A549 (cell line): ENCODE data around the gene PLOD3.

ENCODE experiments used
- BCL3 ChIP-seq: fragments of >200 bp; sonication (Bioruptor Twin); formaldehyde crosslinking; IDR thresholded peaks from 3 replicates; pipeline ENCODE4 v1.6.1; 2016
- CHD4 ChIP-seq: fragments of 200-600 bp; sonication (generic); IDR thresholded peaks from 2 replicates; pipeline ENCODE4 v1.6.1; 2016; ENCODE audit warnings: antibody characterized with exemption, mild to moderate bottlenecking, borderline replicate concordance
- CTCF ChIP-seq: fragments of >200 bp; sonication (Bioruptor Twin); formaldehyde crosslinking; IDR thresholded peaks from 3 replicates; pipeline ENCODE4 v1.5.1; 2016
- FOXS1 ChIP-seq: fragments of 250-450 bp; sonication (Bioruptor Pico); IDR thresholded peaks from 2 replicates; pipeline ENCODE4 v1.5.0; 2020; ENCODE audit warnings: mild to moderate bottlenecking, moderate library complexity
- HOXA7 ChIP-seq: fragments of 250-450 bp; sonication (Bioruptor Pico); IDR thresholded peaks from 2 replicates; pipeline ENCODE4 v1.5.0; 2020; ENCODE audit warnings: mild to moderate bottlenecking, moderate library complexity
- KDM1A ChIP-seq: fragments of 200-600 bp; sonication (generic); IDR thresholded peaks from 2 replicates; pipeline ENCODE4 v1.6.1; 2016; ENCODE audit warnings: low read depth, mild to moderate bottlenecking
- MAX ChIP-seq: IDR thresholded peaks from 2 replicates; pipeline ENCODE4 v1.6.1; 2012
- MAZ ChIP-seq: fragments of 150-350 bp; IDR thresholded peaks from 2 replicates; pipeline ENCODE4 v1.6.1; 2014; ENCODE audit warnings: antibody characterized with exemption, low read depth, low read length, borderline replicate concordance
- MYC ChIP-seq: IDR thresholded peaks from 2 replicates; pipeline ENCODE4 v1.6.1; 2012; ENCODE audit warnings: mild to moderate bottlenecking, inconsistent platforms, low read length, improper control_type of control experiment, borderline replicate concordance
- POLR2A ChIP-seq: IDR thresholded peaks from 2 replicates; pipeline ENCODE4 v1.6.1; 2012; ENCODE audit warnings: mild to moderate bottlenecking, low read length
- RAD21 ChIP-seq, 2 experiments: fragments of >200 bp in 1 of 2; sonication (Bioruptor Twin) in 1 of 2; formaldehyde crosslinking in 1 of 2; IDR thresholded peaks in 1 of 2; conservative IDR thresholded peaks in 1 of 2; 2 replicates in 1 of 2; 3 replicates in 1 of 2; pipeline ENCODE4 v1.6.1; 2012 to 2018; ENCODE audit warnings: inconsistent platforms in 1 of 2
- REST ChIP-seq: fragments of 200-600 bp; sonication (generic); IDR thresholded peaks from 2 replicates; pipeline ENCODE4 v1.6.1; 2016; ENCODE audit warnings: antibody characterized with exemption, mild to moderate bottlenecking, moderate library complexity

- TF ChIP-seq MYC (no peak), CHD4 (no peak), CTCF (no peak), MAZ (no peak), RAD21 (conservative IDR thresholded peaks at IDR 0.05 in 1 of 2, IDR thresholded peaks at IDR 0.05 in 1 of 2) (no peak), REST (no peak), BCL3 (no peak), POLR2A (no peak), KDM1A (no peak), MAX (no peak), FOXS1 (CRISPR knock-in tag) (no peak), HOXA7 (CRISPR knock-in tag) (no peak)
These were observed 26.4 kb upstream of the PLOD3 start for GRCh38 chr7:101243646-101244374.
